ENCODE data around the gene SP6.

The SP6 gene

DNA sequence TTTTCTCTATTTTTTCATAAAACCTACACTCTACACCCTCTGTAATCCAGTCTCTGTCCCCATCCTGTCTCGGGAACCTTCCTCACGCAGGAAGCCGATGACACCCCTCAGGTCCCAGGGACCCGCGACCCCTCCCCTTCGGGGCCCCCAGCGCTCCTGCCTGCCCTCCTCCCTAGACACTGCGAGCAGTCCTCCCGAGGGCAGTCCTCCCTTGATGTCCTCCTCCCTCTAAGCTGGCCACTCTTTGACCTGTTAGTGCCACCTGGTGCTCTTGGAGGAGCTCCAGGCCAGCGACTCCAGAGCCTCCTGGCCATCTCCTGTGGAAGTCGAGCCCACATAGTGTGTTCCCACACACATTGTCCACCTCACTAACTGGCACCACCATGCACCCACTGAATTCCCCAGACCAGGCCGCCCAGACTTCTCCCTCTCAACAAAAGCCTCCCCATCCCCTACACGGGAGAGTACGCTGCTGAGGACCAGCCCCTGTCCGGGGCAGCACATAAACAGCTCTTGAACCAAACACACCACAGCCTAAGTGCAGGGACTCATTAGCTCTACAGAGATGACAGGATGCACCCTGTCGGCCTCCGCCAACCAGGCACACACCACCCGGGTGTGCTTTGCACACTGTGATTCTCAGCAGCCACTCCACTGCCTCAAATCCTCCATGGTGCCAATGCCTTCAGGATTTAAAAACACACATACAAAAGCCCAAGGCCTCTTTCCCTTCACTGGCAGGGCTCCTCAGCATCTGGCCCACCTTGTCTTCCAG lies 38.6 kb downstream of the SP6 start:
- DNase-seq (ENCODE audit: low spot score) (no peak), FAIRE-seq (no peak)

GRCh38 chr17:47811709-47812108 lies 39.3 kb downstream of the SP6 start:
- DNase-seq (ENCODE audit: low spot score): no peak
- FAIRE-seq: no peak

GRCh38 chr17:47810901-47811635 lies 39.9 kb downstream of the SP6 start:
- no peak for FAIRE-seq

DNA sequence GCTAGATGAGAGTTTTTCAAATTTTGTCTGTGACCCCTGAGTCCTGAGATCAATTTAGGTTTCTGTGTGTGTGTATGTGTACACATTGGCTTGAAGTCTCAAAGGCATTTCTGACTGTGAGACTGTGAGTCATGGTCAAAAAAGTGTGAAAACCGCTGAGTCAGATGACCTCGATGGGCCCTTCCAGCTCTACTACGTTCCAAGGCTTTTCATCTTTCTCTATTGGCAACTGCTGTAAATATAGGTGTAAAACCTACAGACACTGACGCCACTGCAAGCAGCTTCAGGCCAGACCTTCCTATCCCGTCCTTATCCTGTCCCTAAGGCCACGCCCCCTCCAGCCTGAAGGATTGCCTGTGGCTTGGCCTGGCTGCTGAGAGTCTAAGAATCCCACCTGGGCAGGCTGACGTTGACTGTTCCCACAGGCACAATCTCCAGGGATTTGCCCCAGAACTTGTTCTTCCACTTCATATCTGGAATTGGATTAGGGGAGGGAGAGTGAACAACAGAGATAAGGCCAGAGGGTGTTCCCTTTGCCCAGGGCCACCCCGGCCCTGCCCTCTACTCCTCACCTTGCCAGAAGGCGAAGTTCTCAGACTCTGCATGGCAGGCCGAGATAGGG lies 40.7 kb downstream of the SP6 start:
- peak; percentile 97 for DNase-seq (ENCODE audit: low spot score)
- peak; percentile 94 for FAIRE-seq

More at GRCh38 chr17:47810901-47811635, 39.9 kb downstream of the SP6 start:
- DNase-seq (ENCODE audit: low spot score): no peak

GRCh38 chr17:47808830-47809480 lies 42.0 kb downstream of the SP6 start:
- DNase-seq (ENCODE audit: low spot score) (no peak), FAIRE-seq (no peak)

- FAIRE-seq (no peak), DNase-seq (ENCODE audit: low spot score) (no peak)
Measured at GRCh38 chr17:47808036-47808829, 42.7 kb downstream of the SP6 start.

- DNase-seq (ENCODE audit: low spot score) (no peak), FAIRE-seq (no peak)
Measured at GRCh38 chr17:47807421-47807820, 43.5 kb downstream of the SP6 start.

- FAIRE-seq (no peak), DNase-seq (ENCODE audit: low spot score) (no peak)
Measured at GRCh38 chr17:47806913-47807255, 44.1 kb downstream of the SP6 start.

DNA sequence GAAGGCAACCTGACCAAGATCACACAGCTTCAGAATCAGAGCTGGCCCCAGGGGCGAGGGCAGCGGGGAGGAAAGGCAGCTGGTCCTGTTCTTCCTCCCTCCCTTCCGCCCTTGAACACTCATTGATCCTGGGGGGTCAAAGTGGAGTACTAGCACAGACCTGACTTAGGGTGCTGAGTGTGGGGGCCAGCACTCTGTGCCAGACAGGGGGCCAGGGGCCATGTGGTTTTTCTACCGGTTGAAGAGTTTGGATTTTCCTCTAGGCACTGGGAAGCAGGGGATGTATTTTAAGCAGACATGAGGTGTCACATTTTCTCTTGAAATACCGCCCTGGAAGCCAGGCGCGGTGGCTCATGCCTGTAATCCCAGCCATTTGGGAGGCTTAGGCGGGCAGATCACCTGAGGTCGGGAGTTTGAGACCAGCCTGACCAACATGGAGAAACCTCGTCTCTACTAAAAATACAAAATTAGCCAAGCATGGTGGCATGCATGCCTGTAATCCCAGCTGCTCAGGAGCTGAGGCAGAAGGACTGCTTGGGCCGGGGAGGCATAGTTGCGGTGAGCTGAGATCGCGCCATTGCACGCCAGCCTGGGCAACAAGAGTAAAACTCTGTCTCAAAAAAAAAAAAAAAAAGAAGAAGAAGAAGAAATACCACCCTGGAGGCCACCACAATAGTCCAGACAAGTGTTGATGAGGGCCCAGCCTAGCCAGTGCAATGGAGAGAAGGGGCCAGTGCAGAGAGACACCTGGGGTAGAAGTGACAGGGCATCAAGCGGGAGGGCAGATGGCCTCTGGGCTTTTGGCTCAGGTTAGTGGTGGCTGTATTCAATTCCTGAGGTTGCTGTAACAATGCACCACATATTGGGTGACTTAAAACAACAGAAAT lies 44.7 kb downstream of the SP6 start:
- FAIRE-seq: no peak
- DNase-seq (ENCODE audit: low spot score): no peak

DNA sequence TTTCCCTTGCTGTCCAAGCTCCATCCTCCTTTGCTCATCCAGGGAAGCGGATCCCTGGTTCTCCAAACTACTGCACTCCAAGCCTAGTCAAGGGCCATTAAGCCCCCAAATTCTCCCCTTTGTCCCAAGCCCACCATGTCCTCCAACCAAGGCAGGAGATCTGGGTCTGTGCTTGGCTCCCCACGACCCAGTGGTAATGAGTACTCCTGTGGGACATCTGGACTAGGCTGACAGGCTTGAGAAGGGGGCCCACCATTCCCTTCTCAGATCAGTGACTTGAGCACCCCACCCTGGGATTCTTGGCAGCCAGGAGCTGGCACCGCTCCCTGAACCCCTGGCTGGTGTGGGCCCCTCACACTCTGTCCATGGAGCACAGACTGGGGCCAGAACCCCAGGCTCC lies 46.5 kb downstream of the SP6 start:
- FAIRE-seq: no peak

GRCh38 chr17:47803751-47804150 lies 47.2 kb downstream of the SP6 start:
- FAIRE-seq: no peak
- no peak for DNase-seq (ENCODE audit: low spot score)

More for the DNA sequence above, 46.5 kb downstream of the SP6 start:
- DNase-seq (ENCODE audit: low spot score): no peak

GRCh38 chr17:47803201-47803600 lies 47.8 kb downstream of the SP6 start:
- FAIRE-seq: no peak
- no peak for DNase-seq (ENCODE audit: low spot score)

- no peak for FAIRE-seq
Measured at GRCh38 chr17:47802341-47803022, 48.5 kb downstream of the SP6 start.

DNA sequence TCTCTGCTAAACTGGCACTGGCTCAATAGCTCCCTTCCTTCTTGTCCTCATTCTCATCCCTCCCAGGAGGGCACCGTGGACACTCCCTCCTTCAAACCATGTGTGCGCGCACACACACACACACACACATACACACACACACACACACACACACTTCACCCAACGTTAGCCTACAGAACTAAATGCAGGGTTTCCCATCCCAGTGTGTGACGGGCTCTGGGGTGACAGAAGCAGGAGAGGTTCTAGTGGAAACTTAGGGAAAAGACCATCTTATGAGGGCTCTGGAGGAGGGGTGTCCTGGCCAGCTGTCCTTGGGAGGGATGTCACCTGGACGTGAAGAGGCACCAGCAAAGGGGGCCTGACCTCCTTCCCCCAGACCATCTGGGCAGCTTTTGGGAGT lies 49.1 kb downstream of the SP6 start:
- no peak for FAIRE-seq
- DNase-seq (ENCODE audit: low spot score): no peak

More at GRCh38 chr17:47802341-47803022, 48.5 kb downstream of the SP6 start:
- peak; percentile 39 for DNase-seq (ENCODE audit: low spot score)

- FAIRE-seq: no peak
- DNase-seq (ENCODE audit: low spot score): no peak
Measured at GRCh38 chr17:47801176-47801765, 49.7 kb downstream of the SP6 start.

DNA sequence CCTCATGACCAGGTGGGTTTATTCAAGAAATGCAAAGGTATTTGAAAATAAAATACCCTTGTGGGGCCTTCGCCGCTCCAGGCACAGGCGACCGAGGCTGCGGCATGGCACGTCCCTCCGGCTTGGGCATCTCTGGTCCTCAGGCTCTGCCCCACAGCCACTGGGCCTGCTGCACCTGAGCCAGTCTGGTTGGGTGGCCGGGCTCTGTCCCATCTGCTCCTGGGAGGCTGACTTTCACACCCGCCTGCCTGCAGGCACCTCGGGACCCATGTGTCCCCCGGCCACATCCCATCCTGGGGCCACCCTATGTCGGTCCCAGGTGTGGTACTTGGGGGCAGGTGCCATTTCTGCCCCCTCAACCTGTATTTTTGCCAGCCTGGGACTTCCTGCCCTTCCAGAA lies 50.3 kb downstream of the SP6 start:
- DNase-seq (ENCODE audit: low spot score): no peak

GRCh38 chr17:47797797-47798196 lies 53.2 kb downstream of the SP6 start:
- DNase-seq (ENCODE audit: low spot score): no peak
- FAIRE-seq: no peak

More for the DNA sequence above, 50.3 kb downstream of the SP6 start:
- no peak for FAIRE-seq

Measured in RCC 7860 (cell line).